NCI-H2196 treated with DMSO at 0.1 percent for 48 hours (cell line): Measurements from ENCODE around the gene RNF145.
"Not testable (repeated sequence)": the region's sequence is repeated elsewhere in the genome, so short reads cannot be mapped to it uniquely, and the experiment has no call there.

ENCODE experiments used
- DNase-seq: peaks from one replicate; lab custom pipeline; 2025; ENCODE audit not compliant: unreplicated experiment; lab: John Stamatoyannopoulos, UW

The RNF145 gene

DNA sequence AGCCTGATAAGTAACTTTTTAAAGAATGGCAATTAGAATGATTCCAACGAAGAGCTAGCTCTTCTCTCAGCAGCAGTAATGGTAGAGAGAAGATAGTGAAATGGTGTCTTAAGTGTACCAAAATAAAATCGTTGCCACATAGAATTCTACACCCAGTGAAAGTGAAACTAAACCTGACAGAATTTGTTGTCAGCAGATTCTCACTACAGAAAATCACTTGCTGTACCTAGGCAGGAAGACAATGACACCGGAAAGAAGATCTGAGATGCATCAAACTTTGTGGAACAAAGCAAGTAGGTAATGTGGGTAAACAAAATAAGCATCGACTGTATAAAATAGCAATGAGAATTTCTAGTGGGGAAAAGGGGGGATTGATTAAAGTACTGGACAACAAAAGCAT lies 88.9 kb downstream of the RNF145 start:
- DNase-seq = no peak

DNA sequence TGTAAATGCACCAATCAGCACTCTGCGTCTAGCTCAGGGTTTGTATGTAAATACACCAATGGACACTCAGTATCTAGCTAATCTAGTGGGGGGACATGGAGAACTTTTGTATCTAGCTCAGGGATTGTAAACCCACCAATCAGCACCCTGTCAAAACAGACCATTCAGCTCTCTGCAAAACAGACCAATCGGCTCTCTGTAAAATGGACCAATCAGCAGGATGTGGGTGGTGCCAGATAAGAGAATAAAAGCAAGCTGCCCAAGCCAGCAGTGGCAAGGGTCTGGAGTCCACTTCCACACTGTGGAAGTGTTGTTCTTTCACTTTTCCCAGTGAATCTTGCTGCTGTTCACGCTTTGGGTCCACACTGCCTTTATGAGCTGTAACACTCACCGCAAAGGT lies 89.5 kb downstream of the RNF145 start:
- DNase-seq = not testable (repeated sequence)

DNA sequence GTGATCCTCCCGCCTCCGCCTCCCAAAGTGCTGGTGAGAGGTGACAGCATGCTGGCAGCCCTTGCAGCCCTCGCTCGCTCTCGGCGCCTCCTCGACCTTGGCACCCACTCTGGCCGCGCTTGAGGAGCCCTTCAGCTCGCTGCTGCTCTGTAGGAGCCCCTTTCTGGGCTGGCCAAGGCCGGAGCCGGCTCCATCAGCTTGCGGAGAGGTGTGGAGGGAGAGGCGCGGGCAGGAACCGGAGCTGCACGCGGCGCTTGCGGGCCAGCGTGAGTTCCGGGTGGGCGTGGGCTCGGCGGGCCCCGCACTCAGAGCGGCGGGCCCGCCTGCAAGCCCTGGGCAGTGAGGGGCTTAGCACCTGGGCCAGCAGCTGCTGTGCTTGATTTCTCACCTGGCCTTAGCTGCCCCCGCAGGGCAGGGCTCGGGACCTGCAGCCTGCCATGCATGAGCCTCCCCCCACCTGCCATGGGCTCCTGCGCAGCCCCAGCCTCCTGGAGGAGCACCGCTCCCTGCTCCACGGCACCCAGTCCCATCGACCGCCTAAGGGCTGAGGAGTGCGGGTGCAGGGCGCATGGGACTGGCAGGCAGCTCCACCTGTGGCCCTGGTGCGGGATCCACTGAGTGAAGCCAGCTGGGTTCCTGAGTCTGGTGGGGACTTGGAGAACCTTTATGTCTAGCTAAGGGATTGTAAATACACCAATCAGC lies 90.2 kb downstream of the RNF145 start:
- not testable (repeated sequence) for DNase-seq

DNA sequence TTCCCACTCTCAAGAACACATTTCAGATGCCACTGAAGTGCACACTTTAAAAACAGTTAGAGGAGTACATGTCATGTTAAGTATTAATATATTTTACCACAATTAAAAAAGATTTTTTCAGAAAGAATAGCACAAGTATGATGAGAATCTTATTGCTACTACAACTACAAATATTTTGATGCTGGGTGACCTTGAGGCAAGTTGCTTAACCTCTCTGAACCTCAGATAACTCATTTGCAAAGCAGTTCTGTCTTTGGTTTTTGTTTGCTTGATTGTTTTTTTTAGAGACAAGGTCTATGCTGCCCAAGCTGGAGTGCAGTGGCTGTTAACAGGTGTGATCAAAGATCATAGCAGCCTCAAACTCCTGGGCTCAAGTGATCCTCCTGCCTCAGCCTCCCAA lies 95.9 kb downstream of the RNF145 start:
- no peak for DNase-seq

- DNase-seq = no peak
Observed at GRCh38 chr5:159112436-159112835, 96.9 kb downstream of the RNF145 start.
